ENCODE results near the gene ASPDH.
"Not testable (repeated sequence)": the region's sequence is repeated elsewhere in the genome, so short reads cannot be mapped to it uniquely, and the experiment has no call there.

The ASPDH gene

GRCh38 chr19:50476224-50476906 lies 37.3 kb downstream of the ASPDH start, which contains the start of the genes EMC10 and GARIN5A:
TSS of gene EMC10 (plus strand) at chr19:50476507. CDS start at chr19:50476545, 38 bp downstream.
TSS of gene GARIN5A (minus strand) at chr19:50476848. CDS start at chr19:50476388, 460 bp downstream.
- peak; percentile 88 for DNase-seq

DNA sequence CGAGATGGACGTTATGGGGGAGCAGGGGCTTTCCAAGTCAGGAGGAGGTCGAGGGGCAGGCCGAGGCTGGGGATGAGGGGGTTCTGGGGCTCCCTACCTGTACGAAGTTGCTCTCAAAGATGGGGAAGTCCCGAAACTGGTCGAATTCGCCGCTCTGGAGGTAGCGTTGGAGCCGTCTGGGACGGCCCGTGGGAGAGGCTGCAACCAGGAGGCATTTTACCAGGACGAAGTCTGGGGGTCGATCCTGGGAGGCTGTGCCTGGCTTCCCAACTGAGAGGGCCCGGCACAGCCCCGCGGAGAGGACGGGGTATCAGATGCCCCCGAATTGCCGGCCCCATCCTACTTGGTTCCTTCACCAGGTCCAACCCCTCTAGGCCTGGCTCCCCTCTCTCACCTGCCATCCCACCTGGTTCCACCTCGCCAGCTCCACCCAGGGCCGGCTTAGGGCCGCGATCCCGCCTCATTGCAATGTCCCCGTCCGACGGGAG lies 37.9 kb downstream of the ASPDH start:
- no peak for DNase-seq

DNA sequence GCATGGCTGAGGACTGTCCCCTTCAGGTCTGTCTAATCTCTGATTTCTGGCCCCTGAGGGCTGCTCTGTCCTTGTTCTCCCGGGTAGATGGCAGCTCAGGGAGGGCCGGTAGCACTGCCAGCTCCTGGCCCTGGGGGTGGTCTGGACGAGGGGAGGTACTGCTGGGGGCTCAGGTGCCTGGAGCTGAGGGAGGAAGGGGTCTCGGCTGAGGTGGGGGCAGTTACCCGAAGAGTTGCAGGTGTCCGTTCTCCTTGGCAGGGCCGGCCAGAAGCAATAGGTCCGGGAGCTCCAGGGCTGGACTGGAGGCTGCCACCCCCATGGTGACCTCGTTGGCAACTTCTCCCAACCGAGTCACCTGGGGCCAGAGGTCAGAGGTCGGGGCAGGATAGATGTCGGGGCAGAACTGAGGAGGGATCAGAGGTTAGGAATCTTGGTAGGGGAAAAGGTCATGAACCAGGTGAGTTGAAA lies 38.6 kb downstream of the ASPDH start:
- no peak for DNase-seq

DNA sequence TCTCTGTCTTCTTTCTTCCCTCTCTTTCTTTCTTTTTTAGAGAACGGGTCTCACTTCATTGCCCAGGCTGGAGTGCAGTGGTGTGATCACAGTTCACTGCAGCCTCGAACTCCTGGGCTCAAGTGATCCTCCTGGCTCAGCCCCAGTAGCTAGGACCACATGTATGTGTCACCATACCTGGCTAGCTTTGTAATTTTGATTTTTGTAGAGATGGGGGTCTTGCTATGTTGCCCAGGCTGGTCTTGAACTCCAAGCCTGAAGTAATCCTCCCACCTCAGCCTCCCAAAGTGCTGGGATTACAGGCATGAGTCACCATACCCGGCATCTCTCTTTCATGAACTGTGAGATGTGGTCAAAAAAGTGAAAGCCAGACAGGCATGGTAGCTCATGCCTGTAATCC lies 40.4 kb downstream of the ASPDH start:
- DNase-seq: not testable (repeated sequence)

DNA sequence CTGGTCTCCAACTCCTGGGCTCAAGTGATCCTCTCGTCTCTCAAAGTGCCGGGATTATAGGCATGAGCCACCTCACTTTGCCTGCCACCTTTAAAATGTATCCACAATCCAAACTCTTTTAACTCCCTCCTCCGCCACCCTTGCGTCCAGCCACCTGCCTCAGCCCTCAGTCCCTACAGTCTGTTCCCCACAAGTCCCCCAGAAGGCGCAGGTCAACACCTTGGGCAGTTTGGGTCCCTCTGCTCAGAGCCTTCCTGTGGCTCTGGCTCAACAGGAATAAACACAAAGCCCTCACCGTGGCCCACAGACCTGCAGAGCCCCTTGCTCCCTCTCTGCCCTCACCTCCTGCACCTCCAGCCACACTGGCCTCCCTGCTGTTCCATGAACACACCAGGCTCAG lies 44.9 kb downstream of the ASPDH start:
- no peak for DNase-seq

- no peak for DNase-seq
Measured at GRCh38 chr19:50467566-50467965, 46.1 kb downstream of the ASPDH start.

DNA sequence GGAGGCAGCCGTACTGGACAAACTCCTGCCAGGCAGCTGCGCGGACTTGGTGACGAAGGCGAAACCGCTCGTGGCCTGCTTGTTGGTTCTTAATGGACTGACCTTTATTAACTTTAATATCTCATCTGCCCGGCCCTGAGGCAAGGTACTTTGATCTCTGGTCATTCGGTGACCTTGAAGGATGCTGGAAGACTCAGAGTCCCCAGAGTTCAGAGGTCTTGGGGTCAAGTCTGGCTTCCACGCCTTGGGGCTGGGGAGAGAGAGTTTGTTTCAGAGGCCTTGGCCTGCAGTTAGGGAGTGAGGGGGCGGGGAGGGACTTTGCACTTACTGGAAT lies 47.0 kb downstream of the ASPDH start:
- no peak for DNase-seq

DNA sequence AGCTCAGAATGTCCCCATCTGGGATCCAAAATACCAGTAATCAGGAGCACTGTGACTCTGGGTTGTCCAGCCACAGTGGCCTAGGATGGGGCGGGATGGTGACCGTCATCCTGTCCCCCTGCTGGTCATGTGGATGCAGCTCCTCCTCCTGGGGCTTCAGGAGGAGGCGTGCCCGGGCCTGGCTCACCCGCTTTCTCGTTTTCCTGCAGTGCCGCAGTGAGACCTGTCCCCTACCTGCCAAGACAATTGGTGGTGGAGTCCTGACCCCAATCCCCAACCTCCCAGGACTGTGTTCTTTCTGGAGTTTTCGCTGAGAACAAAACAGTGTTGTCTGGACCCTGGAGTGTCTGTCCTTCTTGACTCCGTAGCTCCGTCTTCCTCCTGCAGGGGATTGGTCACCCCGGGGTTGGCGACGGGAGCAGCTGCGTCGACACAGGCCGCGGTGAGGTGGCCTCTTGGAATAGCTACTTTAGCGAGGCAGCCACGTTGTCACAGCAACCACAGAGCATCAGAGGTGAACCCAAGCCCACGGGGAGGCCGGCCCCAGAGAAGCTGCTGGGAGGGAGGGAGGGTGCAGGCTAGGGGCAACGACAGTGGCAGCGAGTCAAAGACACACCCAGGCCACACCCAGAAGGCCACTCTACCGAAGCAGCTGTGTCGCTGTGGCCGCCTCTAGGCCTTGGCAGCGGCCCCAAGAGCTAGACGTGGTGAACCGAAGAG lies 47.6 kb downstream of the ASPDH start:
- DNase-seq: peak; percentile 75

DNA sequence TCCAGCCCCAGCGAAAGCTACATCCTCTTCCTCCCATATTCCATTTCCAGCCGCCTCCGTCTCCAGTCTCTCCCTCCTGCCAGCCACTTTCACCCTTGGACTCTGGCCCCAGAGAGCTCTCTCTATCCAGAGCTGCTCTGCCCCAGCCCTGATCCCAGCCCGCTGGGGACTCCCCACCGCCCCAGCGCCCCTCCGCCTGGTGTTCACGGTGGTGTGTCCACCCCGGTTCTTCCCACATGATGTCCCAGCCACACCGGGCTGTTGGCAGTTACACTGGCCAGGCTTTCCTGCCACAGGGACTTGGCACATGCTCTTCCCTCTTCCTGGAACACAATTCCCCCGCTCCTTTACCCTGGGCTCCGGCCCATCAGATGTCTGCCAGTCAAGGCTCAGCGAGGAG lies 48.7 kb downstream of the ASPDH start:
- DNase-seq: no peak

GRCh38 chr19:50464348-50464747 lies 49.4 kb downstream of the ASPDH start:
- DNase-seq: no peak

DNA sequence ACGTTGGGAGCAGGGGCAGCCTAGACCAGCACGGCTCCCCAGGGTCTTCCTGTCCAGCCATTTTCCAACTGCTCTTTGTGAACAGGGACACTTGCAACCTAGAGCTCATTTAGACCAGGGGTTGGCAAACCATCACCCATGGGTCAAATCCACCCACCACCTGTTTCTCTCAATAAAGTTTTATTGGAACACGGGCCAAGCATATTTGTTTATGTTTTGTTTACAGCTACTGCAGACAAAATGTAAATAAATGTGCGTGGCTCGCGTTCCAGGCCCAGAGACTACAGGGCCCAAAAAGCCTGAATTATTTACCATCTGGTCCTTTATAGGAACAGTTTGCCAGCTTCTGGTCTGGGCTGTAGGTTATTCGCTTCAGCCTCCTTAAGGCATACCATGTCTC lies 50.7 kb downstream of the ASPDH start:
- no peak for DNase-seq

Data from NCI-H1105 (cell line).